Esophagus (tissue), 2 donors: Measurements from ENCODE around the gene FTCDNL1. TPM values are rescaled to one million over a fixed set of nuclear protein-coding genes. Genes with fewer than 3 reads are reported as not detected.

ENCODE experiments used
- H3K27ac ChIP-seq, 2 donors: one replicate each; pipeline ENCODE4 v1.5.1; 2013; ENCODE audit warnings: low read depth in 2 of 2, mild to moderate bottlenecking in 2 of 2, inconsistent platforms in 1 of 2, low read length in 1 of 2, moderate library complexity in 1 of 2
- H3K27me3 ChIP-seq, 2 donors: one replicate each; pipeline ENCODE4 v1.6.1; 2013; ENCODE audit warnings: low read length in 2 of 2, control low read depth in 1 of 2, mild to moderate bottlenecking in 1 of 2; ENCODE audit not compliant: insufficient read depth in 2 of 2, control insufficient read depth in 1 of 2
- H3K36me3 ChIP-seq, 2 donors: one replicate each; pipeline ENCODE4 v1.6.1; 2013; ENCODE audit warnings: low read length in 1 of 2; ENCODE audit not compliant: control insufficient read depth in 2 of 2, insufficient read depth in 2 of 2
- H3K4me1 ChIP-seq, 2 donors: one replicate each; pipeline ENCODE4 v1.6.1; 2013; ENCODE audit warnings: low read length in 1 of 2; ENCODE audit not compliant: control insufficient read depth in 2 of 2, insufficient read depth in 2 of 2
- H3K4me3 ChIP-seq, 2 donors: one replicate each; pipeline ENCODE4 v1.5.1; 2013; ENCODE audit warnings: low read length in 2 of 2, mild to moderate bottlenecking in 2 of 2, low read depth in 1 of 2, moderate library complexity in 1 of 2
- H3K9me3 ChIP-seq, 2 donors: one replicate each; pipeline ENCODE4 v1.6.1; 2013; ENCODE audit warnings: mild to moderate bottlenecking in 2 of 2, low read depth in 1 of 2, low read length in 1 of 2, moderate library complexity in 1 of 2; ENCODE audit not compliant: control insufficient read depth in 2 of 2, insufficient read depth in 1 of 2
- WGBS, 2 donors: extraction: QIAGEN DNeasy Blood & Tissue Kit; methylation state at CpG; one replicate each; pipeline ENCODE4 v1.1.7; 2013; 5-methylcytosine and 5-hydroxymethylcytosine counted together
- polyA plus RNA-seq, 2 donors: library from polyadenylated mRNA; stranded (reverse); fragments of 200-250 nt; gene quantifications; one replicate each; pipeline ENCODE4 v1.2.3, GENCODE V29; 2013
- donor health status: healthy with polysubstance abuse.
- donor health status: Bipolar disorder and iron deficiency.

Gene FTCDNL1
- polyA plus RNA-seq, 2 donors = 0.55 to 1.4 TPM

- 79 to 93% methylated on average over 3 of the region's 3 CpGs for WGBS, 2 donors
- Histone ChIP-seq H3K27me3 (no peaks in the 10 kb centered on the region), H3K9me3 (peaks cover 0 to 2% of the 10 kb centered on the region in 2 donors), H3K4me1 (no peaks in the 10 kb centered on the region), H3K36me3 (no peaks in the 10 kb centered on the region), H3K4me3 (no peak overlapping the region), H3K27ac (no peak overlapping the region)
These were observed 75.7 kb downstream of the FTCDNL1 start for GRCh38 chr2:199775267-199775666.

- no peak overlapping the region for H3K27ac ChIP-seq
- H3K27me3 ChIP-seq = no peaks in the 10 kb centered on the region
- H3K4me1 ChIP-seq = no peaks in the 10 kb centered on the region
- 72 to 75% methylated on average over 12 of the region's 12 CpGs for WGBS, 2 donors
- H3K9me3 ChIP-seq = no peaks in the 10 kb centered on the region
- no peak overlapping the region for H3K4me3 ChIP-seq
- no peaks in the 10 kb centered on the region for H3K36me3 ChIP-seq
These were observed 78.7 kb downstream of the FTCDNL1 start for GRCh38 chr2:199772035-199772976.

- no peak overlapping the region for H3K27ac ChIP-seq
- no peaks in the 10 kb centered on the region for H3K36me3 ChIP-seq
- H3K9me3 ChIP-seq = no peaks in the 10 kb centered on the region
- no peaks in the 10 kb centered on the region for H3K4me1 ChIP-seq
- H3K4me3 ChIP-seq = no peak overlapping the region
- WGBS, 2 donors = 84 to 86% methylated on average over 2 of the region's 2 CpGs
- H3K27me3 ChIP-seq = no peaks in the 10 kb centered on the region
These were observed 80.3 kb downstream of the FTCDNL1 start for GRCh38 chr2:199770716-199771115.

GRCh38 chr2:199765646-199766045 is 85.3 kb downstream of the FTCDNL1 start:
- Histone ChIP-seq H3K27me3 (no peaks in the 10 kb centered on the region), H3K9me3 (no peaks in the 10 kb centered on the region), H3K27ac (no peak overlapping the region), H3K4me3 (no peak overlapping the region), H3K36me3 (no peaks in the 10 kb centered on the region), H3K4me1 (no peaks in the 10 kb centered on the region)
- 84 to 89% methylated on average over 5 of the region's 5 CpGs for WGBS, 2 donors

GRCh38 chr2:199764273-199764800 is 86.7 kb downstream of the FTCDNL1 start:
- no peaks in the 10 kb centered on the region for H3K9me3 ChIP-seq
- no peaks in the 10 kb centered on the region for H3K27me3 ChIP-seq
- no peak overlapping the region for H3K4me3 ChIP-seq
- no peaks in the 10 kb centered on the region for H3K4me1 ChIP-seq
- 84 to 90% methylated on average over 7 of the region's 7 CpGs for WGBS, 2 donors
- no peaks in the 10 kb centered on the region for H3K36me3 ChIP-seq
- H3K27ac ChIP-seq = no peak overlapping the region

- no peak overlapping the region for H3K4me3 ChIP-seq
- H3K27me3 ChIP-seq = no peaks in the 10 kb centered on the region
- H3K36me3 ChIP-seq = no peaks in the 10 kb centered on the region
- no peak overlapping the region for H3K27ac ChIP-seq
- 84 to 87% methylated on average over 4 of the region's 4 CpGs for WGBS, 2 donors
- H3K4me1 ChIP-seq = no peaks in the 10 kb centered on the region
- no peaks in the 10 kb centered on the region for H3K9me3 ChIP-seq
These were observed 88.0 kb downstream of the FTCDNL1 start for GRCh38 chr2:199762963-199763362.

GRCh38 chr2:199760574-199760973 is 90.4 kb downstream of the FTCDNL1 start:
- no peaks in the 10 kb centered on the region for H3K9me3 ChIP-seq
- no peaks in the 10 kb centered on the region for H3K4me1 ChIP-seq
- 93 to 95% methylated on average over 3 of the region's 3 CpGs for WGBS, 2 donors
- no peak overlapping the region for H3K4me3 ChIP-seq
- no peak overlapping the region for H3K27ac ChIP-seq
- no peaks in the 10 kb centered on the region for H3K36me3 ChIP-seq
- no peaks in the 10 kb centered on the region for H3K27me3 ChIP-seq

GRCh38 chr2:199757233-199757870 is 93.6 kb downstream of the FTCDNL1 start:
- Histone ChIP-seq H3K27ac (no peak overlapping the region), H3K9me3 (no peaks in the 10 kb centered on the region), H3K27me3 (no peaks in the 10 kb centered on the region), H3K4me3 (no peak overlapping the region), H3K4me1 (no peaks in the 10 kb centered on the region), H3K36me3 (no peaks in the 10 kb centered on the region)
- 33 to 45% methylated on average over 3 of the region's 3 CpGs for WGBS, 2 donors

GRCh38 chr2:199756743-199757142 is 94.2 kb downstream of the FTCDNL1 start:
- Histone ChIP-seq H3K36me3 (no peaks in the 10 kb centered on the region), H3K4me3 (no peak overlapping the region), H3K27me3 (no peaks in the 10 kb centered on the region), H3K27ac (no peak overlapping the region), H3K4me1 (no peaks in the 10 kb centered on the region), H3K9me3 (no peaks in the 10 kb centered on the region)
- WGBS, 2 donors = 23 to 37% methylated on average over 1 of the region's 1 CpG
